Endothelial cell of umbilical vein (primary cell): ENCODE data around the gene GGT7. TPM values are rescaled to one million over a fixed set of nuclear protein-coding genes. Genes with fewer than 3 reads are reported as not detected.

ENCODE experiments used
- BruUV-seq: library from RNA; stranded (reverse); fragments of 400-500 nt; replicated peaks from 2 replicates; lab custom pipeline; 2021; lab: Mats Ljungman, UMichigan
- CTCF ChIA-PET: fragments of 300-600, 350-600 bp; sonication (Branson Sonifier 250); formaldehyde crosslinking; loops from one replicate; lab custom pipeline; 2021; ENCODE audit warnings: antibody characterized with exemption, inconsistent platforms; lab: Charles Lee
- POLR2A ChIA-PET: fragments of 300-600, 350-600 bp; sonication (Branson Sonifier 250); formaldehyde crosslinking; loops from one replicate; lab custom pipeline; 2021; ENCODE audit warnings: antibody characterized with exemption, inconsistent platforms; lab: Charles Lee
- DNase-seq: peaks from one replicate; pipeline ENCODE4 v3.0.0-alpha.2; 2011; ENCODE audit warnings: low read depth, low spot score
- FAIRE-seq: peaks from 2 replicates; lab custom pipeline; 2011; peaks lifted over from hg19 to GRCh38; lab: Jason Lieb, UNC
- H2AFZ ChIP-seq: 2 replicates; pipeline ENCODE4 v1.6.0; 2012; ENCODE audit warnings: low read depth, low read length, control low read depth, inconsistent platforms
- H3K27ac ChIP-seq: 2 replicates; pipeline ENCODE4 v1.5.1; 2011; ENCODE audit warnings: low read depth, mild to moderate bottlenecking, control low read depth, low read length, moderate library complexity; ENCODE audit not compliant: insufficient read depth
- H3K27me3 ChIP-seq, 2 experiments: 2 replicates each; pipeline versions ENCODE4 v1.6.0 to v1.6.1; 2011; ENCODE audit warnings: low read length in 2 of 2, mixed read lengths in 1 of 2; ENCODE audit not compliant: control insufficient read depth in 2 of 2, insufficient read depth in 2 of 2
- H3K36me3 ChIP-seq, 2 experiments: 2 replicates in 1 of 2; 3 replicates in 1 of 2; pipeline ENCODE4 v1.5.1; 2011; ENCODE audit warnings: low read length in 2 of 2, mild to moderate bottlenecking in 1 of 2, moderate library complexity in 1 of 2; ENCODE audit not compliant: control insufficient read depth in 2 of 2, insufficient read depth in 2 of 2; ENCODE audit errors: extremely low read depth in 1 of 2
- H3K4me1 ChIP-seq: 3 replicates; pipeline ENCODE4 v1.5.1; 2011; ENCODE audit warnings: mild to moderate bottlenecking, low read length; ENCODE audit not compliant: control insufficient read depth, insufficient read depth; ENCODE audit errors: extremely low read depth
- H3K4me2 ChIP-seq: 2 replicates; pipeline ENCODE4 v1.6.1; 2011; ENCODE audit warnings: low read length, control low read depth, mixed read lengths; ENCODE audit not compliant: insufficient read depth
- H3K4me3 ChIP-seq, 3 experiments: fragments of 200-600 bp in 1 of 3; sonication (generic), shearing (Covaris generic) in 1 of 3; replicated peaks in 1 of 3; 2 replicates each; pipeline ENCODE4 v1.5.1; 2011 to 2016; ENCODE audit warnings: control low read depth in 3 of 3, low read length in 3 of 3, mild to moderate bottlenecking in 2 of 3, inconsistent platforms in 1 of 3, low read depth in 1 of 3, moderate library complexity in 1 of 3; ENCODE audit not compliant: insufficient read depth in 1 of 3
- H3K79me2 ChIP-seq: 2 replicates; pipeline ENCODE4 v1.6.0; 2012; ENCODE audit warnings: low read length, inconsistent platforms; ENCODE audit not compliant: control insufficient read depth, insufficient read depth
- H3K9ac ChIP-seq: replicated peaks from 2 replicates; pipeline ENCODE3; 2011; ENCODE audit warnings: low read length, control low read depth; ENCODE audit not compliant: insufficient read depth; ENCODE audit errors: extremely low read depth
- H3K9me1 ChIP-seq: replicated peaks from 3 replicates; pipeline ENCODE4 v1.6.0; 2011; ENCODE audit warnings: mild to moderate bottlenecking, low read length; ENCODE audit not compliant: control insufficient read depth, insufficient read depth; ENCODE audit errors: extremely low read depth
- H3K9me3 ChIP-seq: replicated peaks from 2 replicates; pipeline ENCODE4 v1.5.1; 2012; ENCODE audit warnings: low read length, inconsistent platforms; ENCODE audit not compliant: control insufficient read depth, insufficient read depth
- H4K20me1 ChIP-seq: replicated peaks from 2 replicates; pipeline ENCODE3; 2011; ENCODE audit warnings: mild to moderate bottlenecking, low read length; ENCODE audit not compliant: control insufficient read depth, insufficient read depth; ENCODE audit errors: extremely low read depth
- EZH2 ChIP-seq: IDR thresholded peaks from 2 replicates; pipeline ENCODE4 v1.6.1; 2012; ENCODE audit warnings: borderline replicate concordance, low read depth, mild to moderate bottlenecking, moderate library complexity, low read length, inconsistent platforms; ENCODE audit not compliant: severe bottlenecking
- FOS ChIP-seq: IDR thresholded peaks from 2 replicates; pipeline ENCODE4 v1.6.1; 2011; ENCODE audit warnings: mild to moderate bottlenecking, low read length, moderate library complexity, borderline replicate concordance; ENCODE audit not compliant: insufficient read depth
- GATA2 ChIP-seq: IDR thresholded peaks from 2 replicates; pipeline ENCODE4 v1.7.0; 2011; ENCODE audit warnings: low read depth, mild to moderate bottlenecking, moderate library complexity, mixed read lengths, low read length; ENCODE audit not compliant: insufficient read length, insufficient read depth
- JUN ChIP-seq: IDR thresholded peaks from 2 replicates; pipeline ENCODE4 v1.6.1; 2011; ENCODE audit warnings: borderline replicate concordance, low read depth; ENCODE audit not compliant: insufficient read length, insufficient read depth
- MYC ChIP-seq: IDR thresholded peaks from one replicate; pipeline ENCODE4 v1.6.1; 2011; ENCODE audit warnings: mild to moderate bottlenecking, low read depth, low read length
- POLR2A ChIP-seq: IDR thresholded peaks from 2 replicates; pipeline ENCODE4 v1.6.1; 2012; ENCODE audit warnings: low read depth, mild to moderate bottlenecking, control low read depth, low read length
- POLR2AphosphoS5 ChIP-seq: IDR thresholded peaks from 2 replicates; pipeline ENCODE4 v1.6.1; 2012; ENCODE audit warnings: low read depth, mild to moderate bottlenecking, control low read depth, low read length, moderate library complexity; ENCODE audit not compliant: insufficient read depth
- dilution Hi-C: fragments of 300-500 bp; cut with MboI; formaldehyde crosslinking; loops from one replicate; pipeline ENCODE4 v1.15.0; 2019; ENCODE audit warnings: low sequenced_read_pairs; ENCODE audit not compliant: extremely low pct_ligation_motif_present
- intact Hi-C: fragments of 100-400 bp; cut with micrococcal nuclease; formaldehyde crosslinking; loops from one replicate; pipeline ENCODE4 v1.10.0; 2022
- polyA plus RNA-seq, 4 experiments: library from polyadenylated mRNA; depleted of rRNA in 3 of 4; stranded (reverse) in 3 of 4; unstranded in 1 of 4; fragments of >200 nt; gene quantifications; 2 replicates each; pipeline versions ENCODE4 v1.2.1 to v1.2.3, GENCODE V29; 2011 to 2012; ENCODE audit warnings: missing spikeins in 1 of 4
- total RNA-seq: library from RNA; stranded (reverse); gene quantifications from 2 replicates; pipeline ENCODE4 v1.2.3, GENCODE V29; 2021
- TF ChIP-seq, protein P1 (sequence below): IDR thresholded peaks from 2 replicates; pipeline ENCODE4 v1.6.1; 2011; ENCODE audit not compliant: insufficient read depth, insufficient read length
- TF ChIP-seq, protein P2 (sequence below), 2 donors: IDR thresholded peaks; 1 replicate in 1 of 2; 2 replicates in 1 of 2; pipeline ENCODE4 v1.5.1; 2011; ENCODE audit warnings: low read length in 2 of 2, mild to moderate bottlenecking in 2 of 2, moderate library complexity in 2 of 2, control low read depth in 1 of 2, inconsistent platforms in 1 of 2, low read depth in 1 of 2; ENCODE audit not compliant: insufficient read depth in 1 of 2; ENCODE audit errors: extremely low read depth in 1 of 2

Gene GGT7
- total and polyA plus RNA-seq, 2 donors (not counting 3 experiments of a cell fraction or from before 2014, with no cell fraction given) = 4.1 to 5.0 TPM

DNA sequence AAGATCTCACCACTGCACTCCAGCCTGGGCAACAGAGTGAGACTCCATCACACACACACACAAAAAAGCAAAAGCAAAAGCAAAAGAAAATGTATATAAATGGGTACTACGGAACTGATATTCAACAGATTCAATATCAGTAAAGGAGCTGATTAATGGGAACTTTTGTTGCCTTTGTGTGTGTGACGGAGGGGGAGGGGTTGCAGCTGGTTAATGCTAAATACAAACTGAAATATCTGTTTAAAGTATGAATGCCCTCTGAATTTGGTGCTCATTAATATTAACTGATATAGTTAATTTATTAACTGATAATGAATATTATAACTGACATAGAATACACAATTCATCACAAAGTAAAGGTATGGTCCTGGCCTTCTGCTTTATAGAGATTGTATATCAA, 55.6 kb downstream of the GGT7 start:
- TF ChIP-seq POLR2AphosphoS5 = no peak
- TF ChIP-seq MYC = no peak
- TF ChIP-seq JUN = no peak
- TF ChIP-seq EZH2 = no peak
- TF ChIP-seq, protein P1, sequence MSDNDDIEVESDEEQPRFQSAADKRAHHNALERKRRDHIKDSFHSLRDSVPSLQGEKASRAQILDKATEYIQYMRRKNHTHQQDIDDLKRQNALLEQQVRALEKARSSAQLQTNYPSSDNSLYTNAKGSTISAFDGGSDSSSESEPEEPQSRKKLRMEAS = no peak
- TF ChIP-seq, protein P2, sequence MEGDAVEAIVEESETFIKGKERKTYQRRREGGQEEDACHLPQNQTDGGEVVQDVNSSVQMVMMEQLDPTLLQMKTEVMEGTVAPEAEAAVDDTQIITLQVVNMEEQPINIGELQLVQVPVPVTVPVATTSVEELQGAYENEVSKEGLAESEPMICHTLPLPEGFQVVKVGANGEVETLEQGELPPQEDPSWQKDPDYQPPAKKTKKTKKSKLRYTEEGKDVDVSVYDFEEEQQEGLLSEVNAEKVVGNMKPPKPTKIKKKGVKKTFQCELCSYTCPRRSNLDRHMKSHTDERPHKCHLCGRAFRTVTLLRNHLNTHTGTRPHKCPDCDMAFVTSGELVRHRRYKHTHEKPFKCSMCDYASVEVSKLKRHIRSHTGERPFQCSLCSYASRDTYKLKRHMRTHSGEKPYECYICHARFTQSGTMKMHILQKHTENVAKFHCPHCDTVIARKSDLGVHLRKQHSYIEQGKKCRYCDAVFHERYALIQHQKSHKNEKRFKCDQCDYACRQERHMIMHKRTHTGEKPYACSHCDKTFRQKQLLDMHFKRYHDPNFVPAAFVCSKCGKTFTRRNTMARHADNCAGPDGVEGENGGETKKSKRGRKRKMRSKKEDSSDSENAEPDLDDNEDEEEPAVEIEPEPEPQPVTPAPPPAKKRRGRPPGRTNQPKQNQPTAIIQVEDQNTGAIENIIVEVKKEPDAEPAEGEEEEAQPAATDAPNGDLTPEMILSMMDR (IDR thresholded peaks at IDR 0.05; ENCODE audit: extremely low read depth in 1 of 2, insufficient read depth in 1 of 2, low read depth in 1 of 2, low read length in 2 of 2) = no peak
- TF ChIP-seq GATA2 = no peak
- TF ChIP-seq POLR2A = no peak
- TF ChIP-seq FOS = no peak
- dilution Hi-C loops (no loop called here), intact Hi-C loops (no loop called here)
- H3K36me3 ChIP-seq = no peaks in the 10 kb centered on the region
- no peak for DNase-seq
- H4K20me1 ChIP-seq = peaks cover 16% of the 10 kb centered on the region
- FAIRE-seq = no peak
- H3K4me3 ChIP-seq = no peak overlapping the region
- H3K9me3 ChIP-seq = no peaks in the 10 kb centered on the region
- H3K9me1 ChIP-seq = no peaks in the 10 kb centered on the region
- BruUV-seq = no TSS peak
- H3K4me2 ChIP-seq = no peak overlapping the region
- no peaks in the 10 kb centered on the region for H3K27me3 ChIP-seq
- no peak overlapping the region for H3K9ac ChIP-seq
- ChIA-PET CTCF (interaction anchor here (1.3 kb wide), 1 partner anchor 19 kb away, joined by 5 read pairs; no protein-coding TSS in a partner anchor), POLR2A (no interaction called here)
- H2AFZ ChIP-seq = no peak overlapping the region
- no peak overlapping the region for H3K27ac ChIP-seq
- no peaks in the 10 kb centered on the region for H3K4me1 ChIP-seq
- peaks cover 82% of the 10 kb centered on the region for H3K79me2 ChIP-seq
